SK-N-MC (cell line): ENCODE results near the gene CD300LD.
"Not testable (repeated sequence)": the region's sequence is repeated elsewhere in the genome, so short reads cannot be mapped to it uniquely, and the experiment has no call there.

Experiments
- DNase-seq: peaks from one replicate; pipeline ENCODE4 v3.0.0-alpha.2; 2011; ENCODE audit warnings: low read depth, low spot score
- H3K27ac ChIP-seq: fragments of 200-600 bp; sonication (generic); 2 replicates; pipeline ENCODE4 v1.5.1; 2016; ENCODE audit warnings: mixed run types
- H3K36me3 ChIP-seq: fragments of 200-600 bp; sonication (generic); 2 replicates; pipeline ENCODE4 v1.6.1; 2017; ENCODE audit warnings: antibody characterized with exemption, low read length, mixed read lengths; ENCODE audit not compliant: insufficient read depth
- H3K4me3 ChIP-seq: fragments of 200-600 bp; sonication (generic); 2 replicates; pipeline ENCODE4 v1.5.1; 2016
- H3K9ac ChIP-seq: fragments of 200-600 bp; sonication (generic); 2 replicates; pipeline ENCODE4 v1.8.0; 2017; ENCODE audit warnings: mixed run types, mixed read lengths; ENCODE audit not compliant: insufficient read length
- H3K9me3 ChIP-seq: fragments of 200-600 bp; sonication (generic); 2 replicates; pipeline ENCODE4 v1.6.1; 2017; ENCODE audit warnings: low read depth, mild to moderate bottlenecking, antibody characterized with exemption, low read length, moderate library complexity, mixed read lengths
- EZH2 ChIP-seq: fragments of 200-600 bp; sonication (generic); IDR thresholded peaks from one replicate; pipeline ENCODE4 v1.6.1; 2017; ENCODE audit warnings: antibody characterized with exemption
- FOXP2 ChIP-seq: optimal IDR thresholded peaks from 2 replicates; pipeline ENCODE3; 2011; ENCODE audit warnings: mild to moderate bottlenecking, moderate library complexity; ENCODE audit not compliant: insufficient read depth; ENCODE audit errors: extremely low read length, control extremely low read depth
- POLR2AphosphoS5 ChIP-seq: IDR thresholded peaks from 2 replicates; pipeline ENCODE4 v1.6.1; 2012; ENCODE audit warnings: mild to moderate bottlenecking, low read depth, low read length, borderline replicate concordance

CD300LD gene

GRCh38 chr17:74558882-74559519 lies 33.1 kb downstream of the CD300LD start:
- Histone ChIP-seq H3K9me3 (no peaks in the 10 kb centered on the region), H3K9ac (no peak overlapping the region)

DNA sequence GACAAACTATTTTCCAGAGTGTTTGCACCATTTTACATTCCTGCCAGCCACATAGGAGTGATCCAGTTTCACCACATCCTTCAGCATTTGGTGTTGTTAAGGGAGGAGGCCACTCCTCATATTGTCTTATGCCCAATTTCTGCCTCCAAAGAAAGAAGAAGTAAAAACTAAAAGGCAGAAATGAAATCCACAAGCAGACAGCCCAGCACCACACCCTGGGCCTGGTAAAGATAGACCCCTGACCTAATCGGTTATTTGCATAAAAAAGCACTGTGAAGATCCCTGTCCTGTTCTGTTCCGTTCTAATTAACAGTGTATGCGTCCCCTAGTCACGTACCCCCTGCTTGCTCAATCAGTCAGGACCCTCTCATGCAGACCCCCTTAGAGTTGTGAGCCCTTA lies 33.7 kb downstream of the CD300LD start:
- H3K4me3 ChIP-seq, H3K9ac ChIP-seq, DNase-seq, H3K9me3 ChIP-seq, H3K36me3 ChIP-seq, H3K27ac ChIP-seq: not testable (repeated sequence)

More at GRCh38 chr17:74558882-74559519, 33.1 kb downstream of the CD300LD start:
- Histone ChIP-seq H3K4me3 (no peak overlapping the region), H3K27ac (no peak overlapping the region), H3K36me3 (no peaks in the 10 kb centered on the region)
- no peak for TF ChIP-seq EZH2
- no peak for TF ChIP-seq POLR2AphosphoS5
- TF ChIP-seq FOXP2, result no peak
- no peak for DNase-seq

DNA sequence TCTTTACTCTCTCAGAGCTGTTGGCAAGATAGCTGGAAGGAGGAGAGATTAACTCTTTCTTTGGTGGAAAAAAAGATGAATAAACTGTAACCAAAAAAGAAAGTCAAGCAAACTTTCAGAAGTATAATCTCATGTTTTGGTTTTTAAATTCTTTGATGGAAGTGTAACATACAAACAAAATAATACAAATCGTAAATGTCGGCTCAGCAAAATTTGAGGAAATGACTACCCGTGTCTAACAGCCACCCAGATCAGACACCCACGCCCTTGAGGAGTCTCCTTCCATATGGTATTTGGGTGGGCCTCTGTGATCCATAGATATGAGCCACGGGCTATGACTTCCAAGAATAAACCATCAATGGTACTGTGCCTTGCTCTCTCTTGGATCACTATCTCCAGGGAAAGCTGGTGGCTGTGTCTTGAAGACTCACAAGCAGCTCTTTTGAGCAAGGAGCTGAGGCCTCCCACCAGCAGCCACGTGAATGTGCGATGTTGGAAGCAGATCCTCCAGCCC lies 36.6 kb downstream of the CD300LD start:
- Histone ChIP-seq H3K4me3 (no peak overlapping the region), H3K9me3 (no peaks in the 10 kb centered on the region), H3K36me3 (no peaks in the 10 kb centered on the region), H3K9ac (no peak overlapping the region), H3K27ac (no peak overlapping the region)
- TF ChIP-seq POLR2AphosphoS5 (no peak), EZH2 (no peak), FOXP2 (no peak)
- DNase-seq, result no peak

DNA sequence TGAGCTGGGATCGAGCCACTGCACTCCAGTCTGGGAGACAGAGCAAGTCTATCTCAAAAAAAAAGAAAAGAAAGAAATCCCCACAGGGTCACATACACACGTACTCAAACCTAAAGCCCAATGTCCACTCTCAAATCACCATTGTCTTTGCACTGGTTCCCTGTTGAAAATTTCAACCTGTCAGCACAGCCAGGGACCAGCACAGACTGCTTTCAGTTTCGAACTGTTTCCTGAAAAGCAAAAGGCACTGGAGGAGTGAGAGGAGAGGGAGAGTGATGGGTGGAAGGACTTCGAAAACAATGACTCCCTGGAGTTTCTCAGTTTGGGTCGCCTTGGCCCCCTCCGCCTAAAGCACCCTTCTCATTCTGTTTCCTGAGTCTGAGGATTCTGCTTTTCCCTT lies 37.2 kb downstream of the CD300LD start:
- Histone ChIP-seq H3K9ac (no peak overlapping the region), H3K9me3 (no peaks in the 10 kb centered on the region), H3K27ac (no peak overlapping the region), H3K36me3 (no peaks in the 10 kb centered on the region), H3K4me3 (no peak overlapping the region)
- no peak for DNase-seq
- TF ChIP-seq FOXP2 (no peak), EZH2 (no peak), POLR2AphosphoS5 (no peak)

GRCh38 chr17:74552037-74552436 lies 40.0 kb downstream of the CD300LD start:
- no peak overlapping the region for H3K4me3 ChIP-seq
- no peak for DNase-seq
- TF ChIP-seq EZH2, result no peak
- no peak overlapping the region for H3K27ac ChIP-seq
- no peaks in the 10 kb centered on the region for H3K9me3 ChIP-seq
- no peaks in the 10 kb centered on the region for H3K36me3 ChIP-seq
- H3K9ac ChIP-seq, result no peak overlapping the region

DNA sequence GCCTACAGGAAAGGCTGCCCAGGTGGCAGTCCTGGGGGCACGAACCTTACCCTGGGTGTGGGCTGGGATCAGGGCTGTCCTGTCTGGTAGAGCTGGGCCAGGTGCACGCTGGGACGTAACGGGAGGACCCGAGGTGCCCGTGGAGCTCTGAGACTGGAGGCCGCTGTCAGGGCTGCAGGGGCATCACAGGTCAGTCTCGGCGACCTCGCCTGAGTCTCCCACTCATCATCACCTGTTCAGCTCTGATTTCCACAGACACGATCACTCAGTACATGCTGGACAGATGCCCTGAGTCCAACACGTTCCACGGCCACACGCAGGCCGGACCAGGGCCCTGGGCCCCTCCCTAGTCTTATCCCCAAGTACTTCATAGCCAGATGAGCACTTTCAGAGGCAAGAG lies 41.5 kb downstream of the CD300LD start:
- TF ChIP-seq FOXP2 (no peak), EZH2 (no peak)
- H3K9me3 ChIP-seq, result no peaks in the 10 kb centered on the region
- no peak for DNase-seq
- H3K27ac ChIP-seq, result no peak overlapping the region
- no peak overlapping the region for H3K4me3 ChIP-seq
- H3K9ac ChIP-seq, result no peak overlapping the region
- no peaks in the 10 kb centered on the region for H3K36me3 ChIP-seq

- no peak for DNase-seq
These were observed 42.7 kb downstream of the CD300LD start for GRCh38 chr17:74549343-74549742.

GRCh38 chr17:74547736-74548135 lies 44.3 kb downstream of the CD300LD start:
- no peak for DNase-seq
- H3K4me3 ChIP-seq, result no peak overlapping the region
- no peaks in the 10 kb centered on the region for H3K9me3 ChIP-seq
- no peak for TF ChIP-seq POLR2AphosphoS5
- no peak for TF ChIP-seq EZH2
- no peak for TF ChIP-seq FOXP2
- H3K9ac ChIP-seq, result no peak overlapping the region
- H3K36me3 ChIP-seq, result no peaks in the 10 kb centered on the region
- H3K27ac ChIP-seq, result no peak overlapping the region

More at GRCh38 chr17:74549343-74549742, 42.7 kb downstream of the CD300LD start:
- TF ChIP-seq FOXP2 (no peak), POLR2AphosphoS5 (no peak), EZH2 (no peak)
- Histone ChIP-seq H3K36me3 (no peaks in the 10 kb centered on the region), H3K9ac (no peak overlapping the region), H3K4me3 (no peak overlapping the region), H3K9me3 (no peaks in the 10 kb centered on the region), H3K27ac (no peak overlapping the region)

DNA sequence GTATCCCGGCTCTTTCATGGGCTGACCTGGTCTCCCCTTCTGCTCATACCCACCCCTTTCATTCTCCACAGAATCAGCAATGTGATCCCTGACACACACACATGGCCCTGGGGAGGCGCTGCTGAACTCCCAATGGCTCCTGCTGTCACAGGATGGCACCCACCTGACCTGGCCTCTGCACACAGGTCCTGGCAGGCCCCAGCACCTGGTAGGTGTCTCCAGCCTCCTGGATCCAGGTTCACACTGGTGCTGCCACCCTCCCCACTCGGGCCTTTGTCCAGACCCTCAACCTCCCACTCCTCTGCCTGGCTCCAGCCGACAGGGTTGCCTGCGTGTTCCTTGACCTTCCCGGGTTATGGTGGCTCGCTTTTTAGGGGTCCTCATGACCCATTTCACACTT lies 44.8 kb downstream of the CD300LD start:
- Histone ChIP-seq H3K36me3 (no peaks in the 10 kb centered on the region), H3K9ac (no peak overlapping the region), H3K27ac (no peak overlapping the region), H3K4me3 (no peak overlapping the region), H3K9me3 (no peaks in the 10 kb centered on the region)
- no peak for DNase-seq
- TF ChIP-seq FOXP2, result no peak
- TF ChIP-seq EZH2, result no peak
- no peak for TF ChIP-seq POLR2AphosphoS5
